HuH-7.5 (cell line): ENCODE data around the gene ASB6.
"Not testable (repeated sequence)": the region's sequence is repeated elsewhere in the genome, so short reads cannot be mapped to it uniquely, and the experiment has no call there.

Experiments
- DNase-seq: peaks from one replicate; pipeline ENCODE4 v3.0.0; 2011; ENCODE audit warnings: low spot score

ASB6 gene

DNA sequence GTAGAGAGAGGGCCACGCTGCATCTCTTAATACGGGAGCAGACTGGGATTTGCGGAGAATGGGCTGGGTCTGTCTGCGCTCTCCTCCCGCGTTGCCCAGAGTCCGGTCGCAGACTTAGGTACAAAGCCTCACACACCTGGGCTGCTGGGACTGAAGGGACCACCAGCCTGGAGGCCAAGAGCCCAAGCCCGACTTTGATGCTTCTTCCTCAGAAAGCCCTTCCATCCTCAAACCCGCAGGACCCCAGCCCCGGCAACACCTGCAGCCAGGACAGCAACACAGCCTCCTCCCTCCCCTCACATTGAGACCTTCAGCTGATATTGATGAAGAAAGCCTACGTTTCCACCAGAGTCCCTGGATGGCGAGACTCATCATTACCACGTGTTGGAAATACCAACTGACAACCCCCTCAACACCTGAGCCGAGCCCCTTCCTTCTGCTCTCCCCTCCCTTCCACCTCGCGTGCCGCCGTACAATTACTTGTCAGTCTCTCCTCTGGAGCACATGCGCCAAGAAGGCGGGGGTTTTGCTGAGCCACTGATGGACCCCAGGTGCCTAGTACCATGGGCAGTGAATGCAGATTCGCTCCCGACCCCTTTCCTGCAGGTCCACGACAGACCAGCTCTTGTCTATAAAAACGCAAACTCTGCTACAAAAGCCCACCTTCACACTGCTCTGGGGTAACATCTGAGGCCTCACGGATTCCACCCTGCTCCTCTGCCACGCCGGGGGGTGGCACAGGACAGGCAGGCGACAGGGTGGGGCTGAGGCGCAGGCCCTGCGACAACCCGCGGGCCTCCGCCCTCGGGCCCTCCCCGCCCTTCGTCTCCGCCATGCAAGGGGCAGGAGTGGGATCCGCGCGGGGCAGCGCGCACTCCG lies 841 bp downstream of the ASB6 start:
- DNase-seq: peak; percentile 45

DNA sequence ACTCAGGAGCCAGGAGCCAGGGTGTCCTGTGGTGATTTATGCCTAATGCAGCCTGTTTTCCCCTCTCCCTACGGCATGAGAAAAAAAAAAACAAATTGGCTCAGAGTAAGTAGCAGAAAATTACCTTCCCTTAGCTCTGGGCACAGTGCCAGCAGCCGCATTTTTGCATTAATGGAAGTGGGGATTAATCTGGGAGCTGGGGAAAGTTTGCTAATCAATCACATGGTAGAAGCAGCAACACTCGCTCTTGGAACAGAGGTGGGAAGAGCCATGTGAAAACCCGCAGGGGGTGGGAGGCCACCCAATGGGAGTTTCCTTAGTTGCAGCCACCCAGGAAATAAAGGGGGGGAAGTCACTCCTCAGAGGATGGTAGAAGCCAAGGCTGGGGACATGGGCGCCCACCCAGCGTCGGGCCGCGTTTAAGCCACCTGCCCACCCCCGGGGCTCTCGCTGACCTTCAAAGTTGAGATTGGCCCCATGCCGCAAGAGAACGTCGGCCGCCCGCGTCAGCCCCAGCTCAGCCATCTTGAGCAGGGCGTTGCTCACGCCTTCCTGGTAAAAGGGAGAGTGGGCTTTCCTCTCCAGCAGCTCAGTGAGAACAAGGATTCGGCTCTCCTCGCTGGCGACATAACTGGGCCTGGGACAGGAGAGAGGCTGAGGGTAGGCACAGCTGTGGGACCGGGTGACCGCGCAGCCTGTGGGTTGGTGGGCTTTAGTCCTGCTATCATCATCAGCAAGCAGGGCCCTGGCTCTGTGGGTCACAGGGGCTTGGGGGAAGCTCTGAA lies 1.7 kb downstream of the ASB6 start:
- DNase-seq: no peak

DNA sequence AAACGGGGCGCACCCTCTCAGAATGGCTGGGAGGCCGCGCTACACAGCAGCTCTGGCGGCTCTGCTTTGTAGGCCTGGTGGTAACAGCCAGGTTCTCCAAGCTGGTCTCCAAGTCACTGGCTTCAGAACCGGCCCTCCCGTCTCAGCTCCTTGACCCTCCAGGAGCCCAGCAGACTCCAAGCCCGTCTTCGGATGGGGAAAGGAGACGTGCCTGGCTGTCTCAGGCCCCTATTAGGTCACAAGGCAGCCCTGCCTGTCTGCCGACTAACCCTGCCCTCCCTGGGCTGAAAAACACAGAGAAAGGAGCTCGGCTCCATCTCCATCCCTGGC lies 2.2 kb downstream of the ASB6 start:
- DNase-seq: no peak

DNA sequence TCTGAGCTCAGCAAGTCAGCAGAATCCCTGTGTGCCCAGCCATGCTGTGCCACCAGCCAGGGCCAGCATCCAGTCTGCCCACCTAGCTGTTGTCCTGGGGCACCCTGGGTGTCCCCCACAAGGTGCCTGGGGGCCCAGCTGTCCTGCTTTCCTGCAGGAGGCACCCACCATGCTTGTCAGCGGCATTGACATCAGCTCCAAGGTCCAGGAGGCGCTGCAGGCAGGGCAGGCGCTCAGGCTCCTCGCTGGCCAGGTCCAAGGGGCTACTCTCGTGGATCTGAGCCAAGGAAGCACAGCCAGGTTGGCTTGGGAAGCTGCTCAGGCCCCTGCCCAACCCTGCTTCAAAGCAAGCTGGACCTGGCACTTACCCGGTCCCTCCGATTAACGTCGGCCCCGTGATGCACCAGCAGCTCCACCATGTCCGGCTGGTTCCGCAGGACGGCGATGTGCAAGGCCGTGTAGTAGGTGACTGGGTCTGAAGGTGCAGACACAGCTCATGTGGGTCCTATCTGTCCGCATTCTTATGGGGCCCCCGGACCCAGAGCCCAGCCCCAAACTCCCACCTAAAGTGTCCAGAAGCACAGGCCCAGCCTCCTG lies 2.8 kb downstream of the ASB6 start:
- no peak for DNase-seq

DNA sequence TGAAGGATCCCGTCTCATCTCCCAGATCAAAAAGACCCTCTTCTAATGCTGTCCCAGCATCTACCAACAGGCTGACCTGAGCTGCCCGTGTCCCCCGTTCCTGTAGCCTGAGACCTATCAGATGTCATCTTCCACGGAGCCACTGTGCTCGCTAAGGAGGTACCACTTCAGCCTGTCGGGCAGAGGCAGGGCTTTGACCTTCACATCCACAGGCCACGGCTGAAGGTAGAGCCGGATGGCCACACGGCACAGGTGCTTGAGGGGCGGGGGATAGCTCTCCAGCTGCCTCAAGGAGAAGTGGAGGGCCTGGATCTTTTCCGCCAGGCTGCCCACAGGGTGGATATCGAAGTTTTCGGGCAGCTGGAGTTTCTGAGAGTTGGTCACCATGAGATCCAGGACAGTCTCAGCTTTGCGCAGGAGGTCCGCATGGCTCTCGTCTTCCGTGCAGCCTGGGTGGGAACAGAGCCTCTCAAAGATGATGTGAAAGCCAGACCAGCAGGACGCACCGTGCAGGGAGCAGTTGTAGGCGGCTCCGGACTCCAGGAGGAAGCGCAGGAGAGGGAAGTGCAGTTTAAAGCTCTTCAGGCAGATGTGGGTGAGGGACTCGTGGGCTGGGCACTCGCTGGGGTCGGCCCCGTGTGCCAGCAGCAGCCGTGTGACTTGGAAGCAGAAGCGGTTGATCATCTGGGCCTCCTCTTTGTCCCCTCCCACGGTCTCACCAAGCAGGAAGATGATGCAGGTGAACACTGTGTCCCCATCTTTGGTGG lies 4.1 kb downstream of the ASB6 start:
- DNase-seq: no peak

DNA sequence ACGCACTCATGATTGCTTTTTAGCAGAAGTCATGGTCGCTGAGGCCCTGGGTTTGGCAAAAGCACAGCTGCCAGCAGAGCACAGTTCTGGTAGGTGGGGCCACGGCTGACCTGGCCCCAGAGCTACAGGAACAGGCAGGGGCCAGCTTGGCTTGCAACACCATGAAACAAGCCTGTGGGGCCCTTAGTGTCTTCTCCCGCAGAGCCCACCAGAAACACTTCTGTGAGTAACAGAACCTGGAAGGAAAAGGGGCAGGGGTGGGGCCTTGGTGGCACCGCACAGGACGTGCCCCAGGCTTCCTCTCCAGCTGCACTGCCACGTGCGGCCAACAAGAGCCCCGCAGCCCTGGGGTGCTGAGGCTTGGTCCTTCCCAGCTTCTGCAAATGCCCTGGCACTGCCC lies 4.8 kb downstream of the ASB6 start:
- no peak for DNase-seq

DNA sequence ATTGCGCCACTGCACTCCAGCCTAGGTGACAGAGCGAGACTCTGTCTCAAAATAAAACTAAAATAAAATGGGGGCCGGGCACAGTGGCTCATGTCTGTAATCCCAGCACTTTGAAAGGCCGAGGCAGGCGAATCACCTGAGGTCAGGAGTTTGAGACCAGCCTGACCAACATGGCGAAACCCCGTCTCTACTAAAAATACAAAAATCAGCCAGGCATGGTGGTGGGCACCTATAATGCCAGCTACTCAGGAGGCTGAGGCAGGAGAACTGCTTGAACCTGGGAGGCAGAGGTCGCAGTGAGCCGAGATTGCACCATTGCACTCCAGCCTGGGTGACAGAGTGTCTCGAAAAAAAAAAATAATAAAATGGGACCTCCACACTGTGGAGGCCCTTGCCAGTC lies 5.6 kb downstream of the ASB6 start:
- not testable (repeated sequence) for DNase-seq

DNA sequence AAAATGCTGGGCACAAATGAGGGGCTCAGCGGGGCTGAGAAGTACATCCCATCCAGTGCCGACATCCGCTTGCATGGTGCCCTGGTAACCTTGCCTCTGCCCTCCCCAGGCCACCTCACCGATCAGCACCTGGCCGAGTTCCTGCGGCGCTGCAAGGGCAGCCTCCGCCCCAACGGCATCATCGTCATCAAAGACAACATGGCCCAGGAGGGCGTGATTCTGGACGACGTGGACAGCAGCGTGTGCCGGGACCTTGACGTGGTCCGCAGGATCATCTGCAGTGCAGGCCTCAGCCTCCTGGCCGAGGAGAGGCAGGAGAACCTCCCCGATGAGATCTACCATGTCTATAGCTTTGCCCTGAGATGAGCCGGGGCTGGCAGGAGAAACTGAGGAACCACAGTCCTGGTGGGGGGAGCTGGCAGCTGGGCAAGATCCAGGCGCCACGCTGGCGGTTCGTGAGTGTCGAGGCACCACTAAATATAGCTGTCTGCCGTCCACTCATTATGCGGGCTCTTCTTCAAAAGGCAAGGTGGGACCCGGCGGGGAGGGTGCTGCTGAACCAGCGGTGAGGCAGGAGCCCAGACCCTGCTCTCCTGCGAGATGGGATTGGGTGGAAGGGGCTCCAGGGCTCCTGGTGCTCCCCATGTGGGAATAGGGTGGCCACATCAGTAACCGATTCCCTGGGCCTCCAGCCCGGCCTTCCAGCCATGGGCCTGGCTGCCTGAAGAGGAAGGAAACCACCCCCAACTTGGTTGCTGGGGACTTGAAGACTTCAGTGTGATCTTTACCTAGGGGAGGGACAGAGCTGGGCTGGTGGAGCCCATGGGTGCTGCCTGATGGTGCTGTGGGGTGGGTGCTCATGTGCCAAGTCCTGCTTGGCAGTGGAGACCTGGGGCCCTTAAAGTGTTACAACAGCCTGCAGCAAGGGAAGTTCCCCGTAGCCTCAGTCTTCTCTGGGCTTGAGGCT lies 6.6 kb downstream of the ASB6 start:
- no peak for DNase-seq

DNA sequence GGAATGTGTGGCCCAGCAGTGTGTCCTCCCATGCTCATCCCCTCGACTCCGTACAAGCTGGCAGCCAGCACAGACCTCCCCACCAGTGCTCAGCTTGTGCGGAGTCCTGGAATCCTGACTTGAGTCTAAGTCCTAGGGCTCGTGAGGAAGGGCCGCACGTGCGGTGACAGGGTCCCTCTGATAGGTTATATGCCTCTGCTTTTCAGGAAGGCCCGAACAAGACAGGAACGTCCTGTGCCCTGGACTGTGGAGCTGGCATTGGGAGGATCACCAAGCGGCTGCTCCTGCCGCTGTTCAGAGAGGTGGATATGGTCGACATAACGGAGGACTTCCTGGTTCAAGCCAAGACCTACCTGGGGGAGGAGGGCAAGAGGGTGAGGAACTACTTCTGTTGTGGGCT lies 8.1 kb downstream of the ASB6 start:
- no peak for DNase-seq

DNA sequence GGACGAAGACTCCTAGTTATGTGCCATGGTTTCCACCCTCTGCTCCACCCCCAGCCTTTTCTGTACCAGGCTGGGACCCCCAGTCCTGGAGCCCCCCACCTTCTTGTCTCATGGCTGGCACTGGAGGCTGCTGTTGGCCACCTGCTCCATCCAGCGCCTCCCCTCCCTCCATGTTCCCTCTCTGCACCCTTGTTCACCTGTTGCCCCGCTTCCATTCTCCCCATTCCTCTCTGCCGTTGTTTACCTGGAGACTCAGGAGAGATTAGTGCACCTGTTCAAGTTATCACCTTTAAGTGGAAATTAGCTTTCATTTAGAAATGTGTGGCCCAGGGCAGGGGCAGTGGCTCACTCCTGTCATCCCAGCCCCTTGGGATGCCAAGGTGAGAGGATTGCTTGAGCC lies 8.7 kb downstream of the ASB6 start:
- no peak for DNase-seq

DNA sequence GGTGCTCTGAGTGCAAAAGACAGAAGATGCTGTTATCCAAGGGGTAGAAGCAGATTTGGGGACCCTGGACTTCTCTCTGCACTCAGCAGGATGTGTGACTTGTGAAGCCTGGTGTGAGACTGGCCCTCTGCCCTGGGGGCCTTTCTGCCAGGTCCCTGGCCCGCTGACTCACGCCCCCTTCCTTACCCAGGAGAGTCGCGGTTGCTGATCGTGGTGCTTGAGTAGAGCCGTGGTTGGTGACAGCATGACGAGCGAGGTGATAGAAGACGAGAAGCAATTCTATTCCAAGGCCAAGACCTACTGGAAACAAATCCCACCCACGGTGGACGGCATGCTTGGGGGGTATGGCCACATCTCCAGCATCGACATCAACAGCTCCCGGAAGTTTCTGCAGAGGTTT lies 9.5 kb downstream of the ASB6 start:
- DNase-seq: no peak

DNA sequence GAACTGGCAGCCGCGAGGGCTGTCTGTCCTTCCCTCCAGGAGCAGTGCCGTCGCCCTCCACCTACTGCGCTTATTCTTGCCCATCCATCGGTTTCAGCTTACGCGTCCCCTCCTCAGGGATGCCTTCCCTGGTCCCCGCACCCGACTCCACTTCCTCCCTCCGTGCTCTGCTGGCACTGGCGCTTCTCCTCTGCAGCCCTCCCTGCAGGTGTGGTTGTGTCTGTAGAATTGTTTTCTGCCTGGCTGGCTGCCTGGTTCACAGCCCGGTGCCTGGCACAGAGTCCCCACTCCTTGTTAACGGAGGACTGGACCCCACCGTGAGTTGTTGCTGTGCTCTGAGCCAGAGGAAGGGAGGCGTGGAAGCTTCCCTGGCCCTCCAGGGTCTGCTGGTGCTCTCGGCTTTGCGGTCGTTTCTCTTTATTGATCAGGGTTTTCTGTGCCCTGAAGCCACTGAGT lies 10.2 kb downstream of the ASB6 start:
- no peak for DNase-seq

DNA sequence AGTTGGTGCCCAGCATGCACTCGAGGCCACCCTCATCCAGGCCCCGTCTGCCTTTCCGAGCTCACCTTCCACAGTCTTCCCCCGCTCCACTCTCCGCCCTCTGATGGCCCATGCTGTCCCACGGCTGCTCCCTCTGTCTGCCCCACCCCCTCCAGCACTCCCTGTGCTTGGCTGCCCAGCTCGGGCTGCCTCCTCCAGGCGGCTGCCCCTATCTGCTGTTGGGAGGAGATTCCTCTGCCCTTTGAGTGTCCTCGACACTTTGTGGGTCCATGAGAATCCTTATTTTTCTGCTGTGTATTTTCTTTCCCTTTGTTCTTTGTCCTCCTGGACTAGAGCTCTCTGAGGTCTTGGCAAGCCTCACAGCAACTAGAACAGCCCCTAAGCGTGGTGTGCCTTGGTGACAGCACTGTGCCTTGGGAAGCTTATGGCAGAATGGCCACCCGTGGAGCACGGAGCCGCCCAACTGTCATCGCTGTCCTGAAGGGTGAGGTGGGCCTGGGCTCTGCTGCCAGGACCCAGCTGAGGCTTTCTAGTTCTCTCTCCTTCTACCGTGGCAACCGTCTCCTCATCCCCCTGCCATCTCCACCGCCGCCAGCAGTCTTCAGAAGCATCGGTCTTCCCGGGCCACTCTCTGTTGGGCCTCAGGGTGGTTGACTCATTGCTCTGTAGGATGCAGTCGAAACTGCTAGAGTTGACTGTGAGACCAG lies 10.8 kb downstream of the ASB6 start:
- no peak for DNase-seq

DNA sequence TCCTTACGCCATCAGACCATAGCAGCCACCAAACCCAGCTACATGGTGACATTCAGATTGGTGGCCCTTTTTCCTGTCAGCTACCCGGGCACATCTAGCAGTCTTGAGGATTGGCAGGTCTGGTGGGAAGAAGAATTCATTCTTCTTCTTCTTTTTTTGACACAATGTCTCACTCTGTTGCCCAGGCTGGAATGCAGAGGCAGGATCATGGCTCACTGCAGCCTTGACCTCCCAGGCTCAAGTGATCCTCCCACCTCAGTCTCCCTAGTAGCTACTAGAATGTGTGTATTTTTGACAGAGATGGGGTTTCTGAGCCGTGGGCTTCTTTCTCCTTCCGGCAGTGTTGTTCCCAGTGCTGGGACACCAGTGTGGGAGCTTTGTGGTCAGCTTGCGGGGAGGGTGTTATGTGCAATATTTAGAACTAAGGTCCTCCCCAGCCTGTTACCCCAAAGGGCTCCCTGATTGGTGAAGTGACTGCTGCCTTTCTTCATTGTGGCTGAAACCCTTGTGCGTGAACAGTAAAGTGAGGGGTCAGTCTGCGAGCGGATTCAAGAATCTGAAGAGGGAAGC lies 12.6 kb downstream of the ASB6 start:
- DNase-seq: no peak

DNA sequence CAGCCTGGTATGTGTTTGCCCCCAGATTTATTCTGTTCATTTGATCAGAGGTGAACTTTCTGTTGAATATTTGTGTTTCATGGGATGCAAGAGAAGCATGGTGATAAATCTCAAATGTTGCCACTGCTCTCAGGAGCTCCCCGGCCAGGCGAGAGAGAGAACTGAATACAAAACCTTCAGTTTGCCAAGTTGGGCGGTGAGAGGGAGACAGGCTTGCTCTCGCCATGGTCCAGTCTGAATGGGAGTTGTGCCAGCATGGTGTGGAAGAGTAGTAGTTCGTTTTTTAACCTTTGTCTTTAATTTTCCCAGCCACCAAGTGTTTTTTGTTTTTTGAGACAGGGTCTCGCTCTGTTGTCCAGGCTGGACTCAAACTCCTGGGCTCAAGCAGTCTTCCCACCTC lies 13.2 kb downstream of the ASB6 start:
- no peak for DNase-seq

DNA sequence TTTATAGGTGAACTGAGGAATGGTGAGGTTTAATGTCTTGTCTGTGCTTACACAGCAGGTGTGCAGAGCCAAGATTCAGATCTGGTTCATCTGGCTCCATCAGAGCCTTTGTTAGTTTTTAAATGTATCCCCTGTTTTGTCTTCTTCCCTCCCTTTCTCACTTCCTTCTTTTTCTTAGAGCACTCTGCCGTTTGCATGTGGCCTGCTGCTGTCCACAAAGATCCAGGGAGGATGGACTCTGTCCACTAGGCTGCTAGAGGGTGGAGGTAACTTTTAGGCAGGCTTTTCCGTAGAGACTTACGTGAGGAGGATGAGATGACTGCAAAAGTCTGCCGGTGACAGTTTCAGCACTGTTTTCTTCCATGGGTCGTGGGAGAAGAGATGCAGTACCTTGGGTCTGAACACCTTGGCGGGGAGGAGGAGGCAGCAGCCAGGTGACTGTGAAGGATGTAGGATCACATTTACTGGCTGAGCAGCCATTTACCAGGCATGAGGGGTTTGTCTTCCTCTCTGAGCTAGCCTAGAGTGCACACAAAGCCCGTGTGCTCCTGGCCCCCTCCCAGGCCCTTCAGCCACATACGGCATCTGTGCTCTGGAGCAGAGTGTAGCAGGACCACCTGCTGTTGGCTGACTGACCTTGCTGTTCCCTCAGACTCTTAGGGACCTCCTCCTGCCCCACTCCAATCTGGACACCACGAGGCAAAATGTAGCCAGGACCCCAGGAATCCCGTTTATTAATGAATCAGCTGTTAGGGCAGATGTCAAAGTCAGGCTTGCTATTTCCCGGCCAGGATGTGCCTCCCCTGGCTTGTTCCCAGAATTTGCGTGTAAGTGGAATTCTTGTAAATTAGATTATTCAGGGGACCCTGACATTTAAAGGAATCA lies 14.2 kb downstream of the ASB6 start:
- DNase-seq: no peak

DNA sequence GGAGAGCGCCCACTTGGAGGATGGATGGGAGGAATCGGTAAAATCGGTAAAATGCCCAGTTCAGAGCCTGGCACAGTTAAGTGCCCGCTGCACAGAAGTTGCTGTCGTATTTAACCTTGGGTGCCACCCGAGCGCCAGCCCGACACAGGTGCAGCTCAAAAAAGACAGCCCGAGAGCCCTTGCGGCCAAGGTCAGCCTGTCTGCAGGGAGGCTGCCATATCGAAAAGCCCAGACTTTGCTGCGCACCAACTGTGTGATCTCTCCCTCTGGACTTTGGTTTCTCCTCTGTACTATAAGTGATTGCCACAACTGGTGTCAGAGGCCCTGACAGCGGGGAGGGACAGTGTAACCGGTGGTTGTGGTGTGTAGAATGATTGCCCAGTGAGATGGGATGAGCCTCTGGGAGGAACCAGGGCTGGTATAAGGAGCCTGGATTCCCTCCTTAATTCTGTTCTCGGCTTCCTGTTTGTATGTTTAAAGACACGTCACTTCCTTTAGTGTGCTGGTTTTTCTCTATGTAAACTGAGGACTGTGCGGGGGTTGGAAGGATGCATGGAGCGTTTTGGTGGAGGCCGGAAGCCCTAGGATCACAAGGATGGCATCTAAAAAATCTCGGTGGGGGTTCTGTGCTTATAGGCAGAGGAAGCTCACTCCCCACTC lies 15.2 kb downstream of the ASB6 start:
- DNase-seq: peak; percentile 39

DNA sequence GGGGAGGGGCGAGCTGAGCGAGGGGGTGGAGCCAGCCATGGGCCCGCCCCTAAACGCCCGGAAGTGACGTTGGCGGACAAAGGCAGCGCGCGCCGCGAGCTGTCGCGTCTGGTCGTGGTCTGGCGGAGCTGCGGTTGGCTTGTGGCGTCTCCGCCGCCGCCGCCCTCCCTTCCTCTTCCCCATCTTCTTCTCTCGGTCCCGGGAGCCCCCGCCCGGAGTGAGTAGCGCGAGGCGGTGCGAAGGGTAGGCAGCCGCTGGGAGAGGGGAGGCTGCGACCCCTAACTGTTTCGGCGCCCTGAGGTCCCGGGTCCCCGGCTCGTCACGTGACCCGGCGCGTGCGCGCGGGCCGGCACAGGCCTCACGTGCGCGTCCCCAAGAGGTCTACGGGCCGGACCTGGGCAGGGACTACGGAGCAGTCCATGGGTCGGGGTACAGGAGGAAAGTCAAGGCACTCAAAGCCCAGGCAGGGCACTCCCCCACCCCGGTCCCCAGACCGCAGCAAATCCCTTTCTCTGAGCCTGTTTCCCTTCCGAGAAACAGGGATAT lies 15.8 kb downstream of the ASB6 start, which contains the start of gene NTMT1:
TSS of gene NTMT1 (plus strand) at position 85 of the 546 bp plus-strand sequence. CDS start 6,541 bp downstream, outside the sequence.
- peak; percentile 93 for DNase-seq
